ENCODE data around the gene FRMD8. TPM values are rescaled to one million over a fixed set of nuclear protein-coding genes. Genes with fewer than 3 reads are reported as not detected.
A peak's percentile ranks its signal among the peaks of the same experiment; 100 is the strongest.

Gene FRMD8
- total and polyA plus RNA-seq, 9 of the 15 experiments (the other 6 are each of a cell fraction or from before 2014, with no cell fraction given), result 4.5 to 54.5 (median 15.8) TPM

DNA sequence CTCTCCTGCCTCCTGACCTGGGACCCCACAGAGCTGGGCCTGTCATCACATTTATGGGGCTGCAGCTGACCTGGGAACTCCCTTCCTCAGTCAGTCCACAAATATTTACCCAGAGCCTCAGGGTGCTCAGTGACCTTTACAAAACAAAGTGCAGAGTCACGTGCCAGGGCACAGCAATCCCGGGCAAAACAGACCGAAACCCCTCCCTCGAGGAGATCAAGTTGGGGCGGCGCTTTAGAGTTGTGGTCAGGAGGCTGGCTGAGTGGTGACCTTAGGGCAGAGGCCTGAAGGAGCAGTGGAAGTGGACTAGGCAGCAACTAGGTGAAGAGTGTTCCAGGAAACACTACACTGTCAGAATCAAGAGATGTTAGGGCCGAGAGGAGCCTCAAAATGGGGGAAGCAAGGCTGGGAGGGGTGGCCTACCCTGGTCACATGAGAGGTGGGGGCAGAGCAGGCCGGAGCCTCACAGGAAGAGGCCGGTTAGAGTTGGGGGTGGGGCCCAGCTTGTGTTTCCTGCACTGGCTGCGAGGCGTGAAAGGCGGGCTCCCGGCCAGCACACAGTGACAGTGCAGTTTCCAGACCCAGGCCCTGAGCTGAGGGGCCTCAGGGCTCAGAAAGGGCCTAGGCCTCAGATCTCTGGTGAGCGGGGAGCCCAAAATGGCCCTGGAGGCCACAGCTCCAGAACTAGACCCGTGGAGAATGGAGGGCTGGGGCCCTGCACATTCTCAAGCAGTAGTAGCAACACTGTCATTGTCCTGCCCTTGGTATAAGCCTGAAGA, 32.4 kb downstream of the FRMD8 start (continued):
- TF ChIP-seq SRF (CRISPR knock-in tag; IDR thresholded peaks at IDR 0.05) (peak in 1 of 2 experiments; percentile 72; a peak in 2 of 4 replicates), PML (IDR thresholded peaks at IDR 0.05; ENCODE audit: low read length) (peak; percentile 22; the same call in 1 of the 2 replicates), HEY1 (CRISPR knock-in tag; IDR thresholded peaks at IDR 0.05; ENCODE audit: borderline replicate concordance) (no peak), NBN (IDR thresholded peaks at IDR 0.05; ENCODE audit: low read depth) (peak; percentile 93), PCBP2 (IDR thresholded peaks at IDR 0.05; ENCODE audit: low read depth, low read length, poor library complexity, severe bottlenecking) (no peak), NR1H2 (CRISPR knock-in tag; IDR thresholded peaks at IDR 0.05) (no peak), KLF10 (CRISPR knock-in tag; IDR thresholded peaks at IDR 0.05) (no peak), PHF21A (IDR thresholded peaks at IDR 0.05; ENCODE audit: borderline replicate concordance, low read depth) (no peak), ZC3H4 (CRISPR knock-in tag; IDR thresholded peaks at IDR 0.05; ENCODE audit: borderline replicate concordance) (no peak), STAG1 (CRISPR knock-in tag; IDR thresholded peaks at IDR 0.05; ENCODE audit: borderline replicate concordance) (no peak), ZNF780A (CRISPR knock-in tag; IDR thresholded peaks at IDR 0.05) (peak; percentile 63; the same call in 1 of the 2 replicates), KDM4B (IDR thresholded peaks at IDR 0.05; ENCODE audit: borderline replicate concordance in 2 of 2, low read depth in 1 of 2) (no peak), ZFP36 (IDR thresholded peaks at IDR 0.05; ENCODE audit: low read depth, low read length, partially characterized antibody) (no peak), XRCC3 (IDR thresholded peaks at IDR 0.05) (no peak), SIX5 (IDR thresholded peaks at IDR 0.05; ENCODE audit: borderline replicate concordance in 1 of 2, insufficient read depth in 1 of 2, low read depth in 1 of 2, low read length in 2 of 2) (no peak), SRSF1 (IDR thresholded peaks at IDR 0.05; ENCODE audit: low read depth, low read length) (no peak), CEBPB (tag; IDR thresholded peaks at IDR 0.05) (no peak), ZNF224 (CRISPR knock-in tag; IDR thresholded peaks at IDR 0.05) (no peak), ZNF184 (CRISPR knock-in tag; IDR thresholded peaks at IDR 0.05) (no peak), ZNF282 (CRISPR knock-in tag; IDR thresholded peaks at IDR 0.05) (no peak)

All from K562 (cell line).